A549 (cell line): ENCODE measurements around the gene PXK. TPM values are rescaled to one million over a fixed set of nuclear protein-coding genes. Genes with fewer than 3 reads are reported as not detected.

Experiments
- ATAC-seq, 2 experiments: fragments of 200-7000 bp in 1 of 2; fragments of >200 bp in 1 of 2; cut with Nextera tagmentation in 1 of 2; cut with Tn5 transposase in 1 of 2; 3 replicates each; pipeline versions ENCODE4 v1.8.0 to v1.9.1; 2018 to 2020; ENCODE audit warnings: mild to moderate bottlenecking in 1 of 2, moderate library complexity in 1 of 2
- CTCF ChIA-PET: fragments of 300-600 bp; sonication (Branson Sonifier 250); formaldehyde crosslinking; extraction: SDS; loops from one replicate; lab custom pipeline; 2021; ENCODE audit warnings: antibody characterized with exemption, inconsistent platforms; lab: Yijun Ruan, JAX
- POLR2A ChIA-PET: fragments of 350-600 bp; formaldehyde crosslinking; extraction: SDS; loops from one replicate; lab custom pipeline; 2021; ENCODE audit warnings: antibody characterized with exemption, inconsistent platforms; lab: Yijun Ruan, JAX
- DNase-seq, 2 experiments: peaks; one replicate each; pipeline versions ENCODE4 v3.0.0 to v3.0.0-alpha.2; 2011 to 2016; ENCODE audit warnings: low read depth in 1 of 2, low spot score in 1 of 2
- FAIRE-seq: peaks from 2 replicates; lab custom pipeline; 2011; peaks lifted over from hg19 to GRCh38; lab: Jason Lieb, UNC
- H3K27ac ChIP-seq, 2 experiments: fragments of >200 bp; sonication (Bioruptor Twin); formaldehyde crosslinking; 3 replicates each; pipeline ENCODE4 v1.5.1; 2016 to 2017
- H3K4me1 ChIP-seq: fragments of >200 bp; sonication (Bioruptor Twin); formaldehyde crosslinking; 3 replicates; pipeline ENCODE4 v1.6.1; 2016
- H3K4me2 ChIP-seq: fragments of >200 bp; sonication (Bioruptor Twin); formaldehyde crosslinking; 3 replicates; pipeline ENCODE4 v1.6.1; 2016
- H3K4me3 ChIP-seq: fragments of >200 bp; sonication (Bioruptor Twin); formaldehyde crosslinking; 3 replicates; pipeline ENCODE4 v1.5.1; 2016
- H3K9me3 ChIP-seq: fragments of >200 bp; sonication (Bioruptor Twin); formaldehyde crosslinking; 3 replicates; pipeline ENCODE4 v1.6.1; 2016
- BCL3 ChIP-seq: fragments of >200 bp; sonication (Bioruptor Twin); formaldehyde crosslinking; IDR thresholded peaks from 3 replicates; pipeline ENCODE4 v1.6.1; 2016
- CHD4 ChIP-seq: fragments of 200-600 bp; sonication (generic); IDR thresholded peaks from 2 replicates; pipeline ENCODE4 v1.6.1; 2016; ENCODE audit warnings: antibody characterized with exemption, mild to moderate bottlenecking, borderline replicate concordance
- EHF ChIP-seq: fragments of 250-450 bp; sonication (Bioruptor Pico); IDR thresholded peaks from 2 replicates; pipeline ENCODE4 v1.5.0; 2020; ENCODE audit warnings: mild to moderate bottlenecking
- EP300 ChIP-seq, 2 experiments: fragments of >200 bp; sonication (Bioruptor Twin); formaldehyde crosslinking; IDR thresholded peaks; 2 replicates in 1 of 2; 3 replicates in 1 of 2; pipeline ENCODE4 v1.6.1; 2016 to 2017
- KDM5A ChIP-seq: fragments of 200-600 bp; sonication (generic); IDR thresholded peaks from 2 replicates; pipeline ENCODE4 v1.6.1; 2016; ENCODE audit warnings: antibody characterized with exemption, mild to moderate bottlenecking
- NR3C1 ChIP-seq: fragments of >200 bp; sonication (Bioruptor Twin); formaldehyde crosslinking; IDR thresholded peaks from 3 replicates; pipeline ENCODE4 v1.6.1; 2017
- POLR2A ChIP-seq: IDR thresholded peaks from 2 replicates; pipeline ENCODE4 v1.6.1; 2012; ENCODE audit warnings: mild to moderate bottlenecking, low read length
- RARB ChIP-seq: fragments of 250-450 bp; sonication (Bioruptor Pico); IDR thresholded peaks from 2 replicates; pipeline ENCODE4 v1.8.0; 2021; ENCODE audit warnings: mild to moderate bottlenecking, moderate library complexity
- RCOR1 ChIP-seq: fragments of 150-350 bp; IDR thresholded peaks from 2 replicates; pipeline ENCODE4 v1.6.1; 2014; ENCODE audit warnings: antibody characterized with exemption, low read length, low read depth
- RFX5 ChIP-seq: fragments of 450-650 bp; IDR thresholded peaks from 2 replicates; pipeline ENCODE4 v1.7.1; 2014; ENCODE audit warnings: antibody characterized with exemption, mild to moderate bottlenecking, moderate library complexity
- SREBF2 ChIP-seq: fragments of 450-650 bp; IDR thresholded peaks from 2 replicates; pipeline ENCODE4 v1.6.1; 2014; ENCODE audit warnings: mild to moderate bottlenecking, moderate library complexity
- TFCP2L1 ChIP-seq: fragments of 250-450 bp; sonication (Bioruptor Pico); IDR thresholded peaks from 2 replicates; pipeline ENCODE4 v1.5.0; 2021; ENCODE audit warnings: mild to moderate bottlenecking
- USF2 ChIP-seq: fragments of 450-650 bp; IDR thresholded peaks from 2 replicates; pipeline ENCODE4 v1.6.1; 2014; ENCODE audit warnings: antibody characterized with exemption
- ZFP36 ChIP-seq: fragments of 450-650 bp; IDR thresholded peaks from 2 replicates; pipeline ENCODE4 v1.6.1; 2014; ENCODE audit warnings: borderline replicate concordance; ENCODE audit not compliant: partially characterized antibody
- ZNF302 ChIP-seq: fragments of 250-450 bp; sonication (Bioruptor Pico); IDR thresholded peaks from 2 replicates; pipeline ENCODE4 v1.9.0; 2021; ENCODE audit warnings: inconsistent platforms, mild to moderate bottlenecking, moderate library complexity
- WGBS: methylation state at CpG from one replicate; pipeline ENCODE4 v1.1.6; 2017; ENCODE audit errors: missing lambda C conversion rate; 5-methylcytosine and 5-hydroxymethylcytosine counted together
- polyA plus RNA-seq, 4 experiments: library from polyadenylated mRNA; depleted of rRNA in 3 of 4; stranded (reverse); fragments of >200 nt; fragmentation: RNase III in 1 of 4; extraction: RNeasy Plus Mini Kit Qiagen cat#74134 plus additional on column Dnase treatment in 1 of 4; gene quantifications; 2 replicates in 3 of 4; 3 replicates in 1 of 4; pipeline ENCODE4 v1.2.3, GENCODE V29; 2011 to 2017
- TF ChIP-seq, protein P1 (sequence below): IDR thresholded peaks from 2 replicates; pipeline ENCODE4 v1.6.1; 2012
- TF ChIP-seq, protein P2 (sequence below): fragments of >200 bp; sonication (Bioruptor Twin); formaldehyde crosslinking; IDR thresholded peaks from 3 replicates; pipeline ENCODE4 v1.5.1; 2016

PXK gene
- polyA plus RNA-seq, 2 of the 4 experiments (the other 2 are of a cell fraction), result 4.4 to 10.5 TPM

GRCh38 chr3:58296269-58296668, 36.4 kb upstream of the PXK start:
- Histone ChIP-seq H3K27ac (no peak overlapping the region), H3K9me3 (no peaks in the 10 kb centered on the region), H3K4me1 (peaks cover 12% of the 10 kb centered on the region; the same call in 2 of the 3 replicates), H3K4me2 (no peak overlapping the region), H3K4me3 (no peak overlapping the region)
- 70% methylated on average over 3 of the region's 5 CpGs for WGBS
- no peak for DNase-seq
- POLR2A ChIA-PET, result no interaction called here
- ATAC-seq, result no peak
- FAIRE-seq, result no peak
- CTCF ChIA-PET, result interaction anchor here (1.7 to 10.4 kb wide), 5 partner anchors 11 to 118 kb away, joined by 5 to 172 read pairs (median 5); partner anchors contain the start of genes HTD2 and RPP14
- TF ChIP-seq BCL3 (no peak), EHF (CRISPR knock-in tag) (no peak), NR3C1 (no peak), TFCP2L1 (CRISPR knock-in tag) (no peak)
- TF ChIP-seq, protein P1, sequence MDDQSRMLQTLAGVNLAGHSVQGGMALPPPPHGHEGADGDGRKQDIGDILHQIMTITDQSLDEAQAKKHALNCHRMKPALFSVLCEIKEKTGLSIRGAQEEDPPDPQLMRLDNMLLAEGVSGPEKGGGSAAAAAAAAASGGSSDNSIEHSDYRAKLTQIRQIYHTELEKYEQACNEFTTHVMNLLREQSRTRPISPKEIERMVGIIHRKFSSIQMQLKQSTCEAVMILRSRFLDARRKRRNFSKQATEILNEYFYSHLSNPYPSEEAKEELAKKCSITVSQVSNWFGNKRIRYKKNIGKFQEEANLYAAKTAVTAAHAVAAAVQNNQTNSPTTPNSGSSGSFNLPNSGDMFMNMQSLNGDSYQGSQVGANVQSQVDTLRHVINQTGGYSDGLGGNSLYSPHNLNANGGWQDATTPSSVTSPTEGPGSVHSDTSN, result no peak
- TF ChIP-seq, protein P2, sequence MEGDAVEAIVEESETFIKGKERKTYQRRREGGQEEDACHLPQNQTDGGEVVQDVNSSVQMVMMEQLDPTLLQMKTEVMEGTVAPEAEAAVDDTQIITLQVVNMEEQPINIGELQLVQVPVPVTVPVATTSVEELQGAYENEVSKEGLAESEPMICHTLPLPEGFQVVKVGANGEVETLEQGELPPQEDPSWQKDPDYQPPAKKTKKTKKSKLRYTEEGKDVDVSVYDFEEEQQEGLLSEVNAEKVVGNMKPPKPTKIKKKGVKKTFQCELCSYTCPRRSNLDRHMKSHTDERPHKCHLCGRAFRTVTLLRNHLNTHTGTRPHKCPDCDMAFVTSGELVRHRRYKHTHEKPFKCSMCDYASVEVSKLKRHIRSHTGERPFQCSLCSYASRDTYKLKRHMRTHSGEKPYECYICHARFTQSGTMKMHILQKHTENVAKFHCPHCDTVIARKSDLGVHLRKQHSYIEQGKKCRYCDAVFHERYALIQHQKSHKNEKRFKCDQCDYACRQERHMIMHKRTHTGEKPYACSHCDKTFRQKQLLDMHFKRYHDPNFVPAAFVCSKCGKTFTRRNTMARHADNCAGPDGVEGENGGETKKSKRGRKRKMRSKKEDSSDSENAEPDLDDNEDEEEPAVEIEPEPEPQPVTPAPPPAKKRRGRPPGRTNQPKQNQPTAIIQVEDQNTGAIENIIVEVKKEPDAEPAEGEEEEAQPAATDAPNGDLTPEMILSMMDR, result no peak

- ChIA-PET CTCF (interaction anchor here (1.7 to 10.4 kb wide), 5 partner anchors 10 to 118 kb away, joined by 5 to 172 read pairs (median 5); partner anchors contain the start of genes HTD2 and RPP14), POLR2A (no interaction called here)
- DNase-seq (no peak), ATAC-seq (no peak), FAIRE-seq (no peak)
- whole genome bisulfite sequencing, result 95% methylated on average over 6 of the region's 6 CpGs
- no peak overlapping the region for H3K4me2 ChIP-seq
- TF ChIP-seq, protein P2, result no peak
- TF ChIP-seq ZNF302 (CRISPR knock-in tag), result no peak
- TF ChIP-seq SREBF2, result no peak
- TF ChIP-seq KDM5A, result no peak
- no peak for TF ChIP-seq EP300 (IDR thresholded peaks at IDR 0.05)
- TF ChIP-seq ZFP36, result no peak
- no peak for TF ChIP-seq RFX5
- H3K9me3 ChIP-seq, result no peaks in the 10 kb centered on the region
- peaks cover 12% of the 10 kb centered on the region; the same call in 2 of the 3 replicates for H3K4me1 ChIP-seq
- no peak overlapping the region for H3K27ac ChIP-seq
- H3K4me3 ChIP-seq, result no peak overlapping the region
Observed at GRCh38 chr3:58296843-58297242, 35.8 kb upstream of the PXK start.

DNA sequence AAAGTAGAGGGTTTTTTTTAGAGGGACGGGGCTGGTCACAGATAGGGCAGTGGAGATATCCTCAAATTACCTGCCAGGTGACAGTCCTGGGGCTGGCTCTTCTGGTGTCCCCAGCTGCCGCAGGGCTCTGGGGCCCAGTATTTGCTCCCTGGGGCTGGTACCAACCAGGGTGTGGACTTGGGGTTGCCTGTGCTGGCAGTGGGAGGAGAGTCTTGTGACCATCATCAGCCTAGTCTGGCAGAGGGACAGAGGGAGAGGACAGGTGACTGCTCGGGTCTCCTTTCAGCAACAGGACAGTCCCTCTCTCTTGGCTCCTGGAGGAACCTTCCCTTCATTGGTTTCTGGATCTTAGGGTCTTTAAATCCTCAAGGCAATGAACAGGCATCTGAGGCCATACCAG, 34.5 kb upstream of the PXK start:
- FAIRE-seq (no peak), DNase-seq (no peak), ATAC-seq (no peak)
- 54% methylated on average over 3 of the region's 3 CpGs for WGBS
- Histone ChIP-seq H3K9me3 (no peaks in the 10 kb centered on the region), H3K4me2 (no peak overlapping the region), H3K27ac (no peak overlapping the region), H3K4me3 (no peak overlapping the region), H3K4me1 (peaks cover 12% of the 10 kb centered on the region; the same call in 2 of the 3 replicates)
- TF ChIP-seq RCOR1 (no peak), SREBF2 (no peak), CHD4 (no peak), ZNF302 (CRISPR knock-in tag) (no peak), POLR2A (no peak), RARB (CRISPR knock-in tag) (no peak), EP300 (IDR thresholded peaks at IDR 0.05) (no peak), USF2 (no peak)
- TF ChIP-seq, protein P1, result no peak
- ChIA-PET POLR2A (no interaction called here), CTCF (interaction anchor here (0.7 to 10.4 kb wide), 7 partner anchors 9 to 332 kb away, joined by 3 to 172 read pairs (median 18); partner anchors contain the start of genes ABHD6, HTD2 and RPP14)
